B cell (primary cell): ENCODE data around the gene GSTP1.

Experiments
- CTCF ChIP-seq: fragments of 200-600 bp; IDR thresholded peaks from one replicate; pipeline ENCODE4 v1.8.0; 2022; ENCODE audit warnings: antibody characterized with exemption, mild to moderate bottlenecking
- EZH2 ChIP-seq: IDR thresholded peaks from 2 replicates; pipeline ENCODE4 v1.6.1; 2012; ENCODE audit warnings: borderline replicate concordance, low read depth, mild to moderate bottlenecking, moderate library complexity, low read length; ENCODE audit not compliant: insufficient read depth, poor library complexity, severe bottlenecking

- TF ChIP-seq CTCF (no peak), EZH2 (no peak)
These were observed 26.8 kb downstream of the GSTP1 start for GRCh38 chr11:67610302-67610868.
